Hematopoietic multipotent progenitor cell (in vitro differentiated cells): Measurements from ENCODE around the gene BCAR3. TPM values are rescaled to one million over a fixed set of nuclear protein-coding genes. Genes with fewer than 3 reads are reported as not detected.
"Not testable (repeated sequence)": the region's sequence is repeated elsewhere in the genome, so short reads cannot be mapped to it uniquely, and the experiment has no call there.

ENCODE experiments used
- DNase-seq, 3 donors: peaks; one replicate each; pipeline ENCODE4 v3.0.0-alpha.2; 2011 to 2015; ENCODE audit warnings: low read depth in 2 of 3, low spot score in 2 of 3
- total RNA-seq: library from RNA; depleted of rRNA; stranded (reverse); fragments of >200 nt; gene quantifications from one replicate; pipeline ENCODE4 v1.2.3, GENCODE V29; 2012

Gene BCAR3
- total RNA-seq, 1 donor: 1.1 TPM

DNA sequence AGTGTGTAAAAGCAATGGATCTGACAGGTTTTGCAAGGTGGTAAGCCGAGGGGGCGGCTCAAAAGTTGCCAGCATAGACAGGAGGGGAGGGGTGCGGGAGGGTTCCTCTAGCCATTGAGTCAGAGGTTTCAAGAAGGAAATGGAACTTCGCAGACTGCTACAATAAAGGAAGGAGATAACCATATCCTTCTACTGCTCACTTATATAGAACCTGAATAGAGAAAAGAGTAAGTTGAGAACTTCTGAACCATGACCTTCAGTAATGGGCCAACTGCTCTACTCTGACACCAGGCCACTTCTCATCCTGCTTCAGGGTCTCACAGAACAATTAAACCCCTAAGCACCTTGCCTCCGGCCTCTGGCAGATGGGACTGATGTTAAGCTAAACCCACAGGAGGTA, 26.3 kb upstream of the BCAR3 start:
- DNase-seq: no peak

DNA sequence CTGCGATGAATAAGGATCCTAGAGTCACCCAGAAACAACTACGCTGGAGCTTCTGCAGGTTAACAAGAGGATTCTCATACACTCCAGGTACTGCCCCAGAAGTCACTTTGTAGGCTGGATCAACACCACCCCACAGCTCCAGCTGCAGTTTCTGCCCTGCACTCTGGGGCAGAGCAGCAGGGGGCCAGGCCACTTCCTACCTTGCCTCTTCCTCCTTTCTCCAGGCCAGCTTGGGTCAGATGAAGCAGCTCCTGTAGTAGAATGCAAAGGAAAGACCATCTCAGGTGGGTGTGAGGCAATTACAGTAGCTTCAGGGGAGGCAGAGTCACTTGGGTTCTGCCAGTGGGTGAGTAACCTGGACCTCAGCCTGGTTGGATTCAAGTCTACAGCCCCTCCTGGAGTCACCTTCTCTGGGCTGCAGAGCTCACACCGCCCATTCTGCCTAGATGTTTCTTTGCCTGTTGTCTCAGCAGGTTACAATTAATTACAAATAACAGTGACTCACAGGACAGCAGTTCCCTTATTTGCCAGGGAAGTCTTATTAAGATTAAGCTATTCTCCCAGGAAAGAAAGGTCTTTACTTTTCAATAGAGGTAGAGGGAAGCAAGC, 24.4 kb upstream of the BCAR3 start:
- DNase-seq: no peak

DNA sequence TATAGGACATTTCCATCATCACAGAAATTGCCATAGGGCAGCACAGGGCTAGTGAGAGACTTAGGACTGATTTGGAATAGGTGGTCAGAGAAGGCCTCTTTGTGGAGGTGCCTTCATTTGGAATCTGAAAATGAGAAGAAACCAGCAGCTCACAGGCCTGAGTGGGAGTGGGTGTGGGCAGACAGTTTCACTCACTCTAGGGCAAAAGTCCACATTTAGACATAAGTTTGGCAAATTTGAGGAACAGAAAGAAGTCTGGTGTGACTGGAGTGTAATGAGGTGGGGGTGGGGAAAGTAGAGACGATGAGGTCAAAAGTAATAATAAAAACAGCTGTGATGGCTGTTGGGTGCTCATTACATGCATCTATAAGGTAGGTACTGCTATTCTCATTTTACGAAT, 22.4 kb upstream of the BCAR3 start:
- DNase-seq: no peak

DNA sequence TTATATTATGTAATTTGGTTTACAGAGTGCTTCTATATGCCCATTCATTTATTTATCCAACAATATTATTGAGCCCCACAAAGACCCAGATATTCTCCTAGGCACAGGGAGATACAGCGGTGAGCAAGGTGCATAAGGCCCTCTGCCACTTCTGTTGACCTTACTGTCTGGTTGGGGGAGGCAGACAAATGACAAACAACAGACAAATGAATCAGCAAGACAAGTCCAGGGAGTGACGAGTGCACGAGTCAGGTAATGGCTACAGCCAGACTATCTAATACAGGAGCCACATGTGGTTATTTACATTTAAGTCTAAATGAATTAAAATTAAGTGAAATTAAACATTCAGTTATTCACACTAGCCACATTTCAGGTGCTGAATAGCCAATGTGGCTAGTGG, 22.0 kb upstream of the BCAR3 start:
- no peak for DNase-seq

DNA sequence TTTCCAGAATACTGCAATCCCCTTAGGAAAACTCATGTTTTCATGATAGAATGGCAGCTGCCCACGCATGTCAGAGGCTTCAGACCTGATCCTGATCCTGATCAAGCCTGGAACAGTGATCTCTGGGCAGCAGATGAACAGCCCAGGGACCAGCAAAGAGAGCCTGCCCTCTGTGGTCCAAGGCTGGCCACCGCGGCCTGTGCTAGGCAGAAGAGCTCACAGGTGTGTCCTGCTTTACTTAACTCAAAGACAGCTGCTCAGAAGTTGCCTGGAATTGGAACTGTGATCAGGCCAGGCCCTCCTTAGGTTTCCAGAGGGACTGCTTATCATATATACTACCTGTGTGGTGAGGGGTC, 21.2 kb upstream of the BCAR3 start:
- no peak for DNase-seq

DNA sequence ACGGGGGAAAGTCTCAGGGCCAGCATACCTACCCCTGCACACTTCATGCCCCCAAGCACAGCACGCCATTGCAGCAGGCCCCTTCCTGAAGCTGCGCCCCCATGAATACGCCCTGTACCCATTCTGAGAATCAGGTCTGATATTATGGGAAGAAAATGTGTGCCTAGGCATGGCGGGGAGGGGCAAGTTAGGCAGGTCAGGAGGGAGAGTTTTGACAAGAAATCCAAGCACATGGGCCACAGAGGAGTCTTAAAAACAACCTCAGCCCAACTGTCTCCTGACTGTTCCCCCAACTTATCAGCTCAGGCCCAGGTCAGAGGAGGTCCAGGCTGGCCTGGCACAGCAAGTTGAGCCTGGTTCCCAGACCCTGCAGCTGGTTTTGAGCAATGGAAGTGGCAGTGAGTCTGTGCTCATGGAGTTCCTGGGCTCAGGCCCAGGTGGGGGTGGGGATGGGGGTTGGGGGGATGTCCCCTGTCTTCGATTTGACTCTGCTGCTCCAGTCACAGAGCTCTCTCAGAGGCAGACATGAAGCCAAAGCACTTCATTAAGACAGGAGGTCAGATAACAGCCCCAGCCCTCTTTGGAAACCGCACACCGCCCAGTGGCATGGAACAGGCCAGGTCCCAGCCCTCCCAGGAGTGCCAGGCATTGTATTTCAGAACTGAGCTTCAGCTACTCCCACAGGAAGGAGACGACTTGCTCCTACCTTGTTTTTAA, 20.6 kb upstream of the BCAR3 start:
- DNase-seq: no peak

DNA sequence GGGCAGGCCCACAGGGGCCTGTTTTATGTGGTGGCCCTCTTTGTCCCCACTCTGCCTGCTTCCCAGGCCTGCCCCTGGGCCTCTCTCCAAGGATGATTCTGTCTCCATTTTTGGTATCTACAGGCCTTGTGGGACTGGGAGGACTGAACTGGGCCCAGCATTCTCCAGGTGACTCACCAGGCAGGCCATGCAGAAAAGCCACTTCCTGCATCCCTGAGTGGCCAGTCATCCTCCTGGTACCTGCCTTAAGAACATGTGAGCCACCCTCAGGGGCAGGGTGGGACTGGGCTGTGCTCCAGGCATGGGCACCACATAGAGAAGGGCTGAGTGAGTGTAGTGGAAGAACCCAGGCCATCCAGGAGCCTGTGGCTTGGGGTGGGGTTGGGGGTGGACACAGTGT, 20.0 kb upstream of the BCAR3 start:
- no peak for DNase-seq

DNA sequence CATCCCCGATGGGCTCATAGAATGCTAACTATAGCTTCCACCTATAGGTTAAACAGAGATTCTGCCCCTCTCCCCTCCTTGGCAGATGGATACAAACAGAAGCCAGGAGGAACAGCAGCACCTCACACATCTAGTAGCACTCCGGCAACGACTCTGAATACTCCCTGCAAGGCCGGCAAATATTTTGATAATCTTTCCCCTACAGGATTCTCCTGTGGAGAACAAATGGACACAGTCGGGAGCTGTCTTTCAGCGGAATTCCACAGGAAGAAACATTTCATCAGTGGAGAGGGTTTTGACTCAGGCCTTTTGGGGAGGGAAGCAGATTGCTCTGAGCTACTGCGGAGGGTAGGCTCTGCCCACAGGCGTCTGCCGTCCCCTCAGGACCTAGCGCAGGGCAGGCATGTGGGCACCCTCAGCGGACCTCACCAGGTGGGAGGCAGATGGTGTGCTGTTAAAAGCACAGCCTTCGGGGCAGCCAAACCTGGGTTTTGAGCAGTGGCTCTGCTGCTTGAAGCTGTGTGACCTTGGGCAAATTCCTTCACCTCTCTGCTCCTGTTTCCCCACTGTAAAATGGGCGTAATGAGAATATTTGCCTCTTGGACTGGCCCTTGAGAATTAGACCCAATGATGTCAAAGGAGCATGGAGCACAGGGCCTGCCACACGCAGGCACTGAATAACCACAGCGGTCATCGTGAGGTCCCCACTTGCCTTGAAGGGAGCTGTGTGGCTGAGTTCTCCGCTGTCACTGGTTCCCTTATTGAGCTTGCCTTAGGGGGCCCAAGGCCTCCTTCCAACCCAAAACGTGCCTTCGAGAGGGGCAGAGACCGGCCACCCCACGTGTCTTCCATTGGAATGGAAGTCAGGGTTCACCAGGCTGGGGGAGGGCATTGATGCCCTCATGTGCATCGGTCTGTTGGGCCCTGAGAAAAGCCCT, 19.2 kb upstream of the BCAR3 start:
- DNase-seq: no peak

DNA sequence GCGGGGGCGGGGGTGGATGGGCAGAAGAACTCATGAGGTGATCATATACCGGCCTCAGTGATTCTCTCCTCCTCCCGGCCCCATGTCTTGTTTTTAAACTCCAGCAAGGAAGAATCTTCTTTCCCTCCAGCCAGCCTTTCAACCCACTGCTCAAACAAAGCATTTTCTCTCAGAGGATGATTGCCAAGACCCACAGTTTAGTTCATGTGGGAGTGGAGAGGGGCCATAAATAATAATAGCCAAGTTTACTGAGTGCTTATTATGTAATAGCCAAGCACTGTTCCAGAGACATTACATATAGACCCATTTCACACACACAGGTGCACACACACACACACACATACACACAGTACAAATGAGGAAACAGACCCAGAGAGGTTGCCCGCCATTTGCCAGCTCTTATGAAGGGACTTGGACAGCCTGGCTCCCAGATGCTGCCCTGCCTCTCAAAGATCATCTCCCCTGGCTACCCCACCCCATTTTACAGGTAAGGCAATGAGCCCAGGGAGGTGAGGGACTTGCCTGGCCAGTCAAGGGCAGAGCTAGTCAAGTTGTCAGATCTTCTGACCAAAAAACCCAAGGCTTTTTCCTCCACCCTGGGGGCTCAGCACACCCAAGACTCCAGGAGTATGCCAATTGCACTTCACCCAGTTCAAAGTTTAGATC, 18.0 kb upstream of the BCAR3 start:
- DNase-seq: no peak

DNA sequence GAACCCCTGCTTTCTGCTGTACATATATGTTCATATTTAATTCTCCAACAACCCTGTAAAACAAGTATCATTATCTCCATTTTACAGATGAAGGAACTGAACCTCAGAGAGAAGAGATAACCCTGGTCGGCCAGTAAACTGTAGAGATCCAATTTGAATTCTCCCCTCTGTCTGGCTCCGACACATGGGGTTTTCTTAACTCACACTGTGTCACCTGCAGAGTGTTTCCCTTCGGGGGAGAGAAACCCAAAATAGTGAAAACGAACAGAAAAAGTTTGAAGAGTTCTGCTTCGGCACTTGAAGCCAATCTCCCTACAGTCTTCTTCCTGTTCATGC, 17.4 kb upstream of the BCAR3 start:
- DNase-seq: no peak

DNA sequence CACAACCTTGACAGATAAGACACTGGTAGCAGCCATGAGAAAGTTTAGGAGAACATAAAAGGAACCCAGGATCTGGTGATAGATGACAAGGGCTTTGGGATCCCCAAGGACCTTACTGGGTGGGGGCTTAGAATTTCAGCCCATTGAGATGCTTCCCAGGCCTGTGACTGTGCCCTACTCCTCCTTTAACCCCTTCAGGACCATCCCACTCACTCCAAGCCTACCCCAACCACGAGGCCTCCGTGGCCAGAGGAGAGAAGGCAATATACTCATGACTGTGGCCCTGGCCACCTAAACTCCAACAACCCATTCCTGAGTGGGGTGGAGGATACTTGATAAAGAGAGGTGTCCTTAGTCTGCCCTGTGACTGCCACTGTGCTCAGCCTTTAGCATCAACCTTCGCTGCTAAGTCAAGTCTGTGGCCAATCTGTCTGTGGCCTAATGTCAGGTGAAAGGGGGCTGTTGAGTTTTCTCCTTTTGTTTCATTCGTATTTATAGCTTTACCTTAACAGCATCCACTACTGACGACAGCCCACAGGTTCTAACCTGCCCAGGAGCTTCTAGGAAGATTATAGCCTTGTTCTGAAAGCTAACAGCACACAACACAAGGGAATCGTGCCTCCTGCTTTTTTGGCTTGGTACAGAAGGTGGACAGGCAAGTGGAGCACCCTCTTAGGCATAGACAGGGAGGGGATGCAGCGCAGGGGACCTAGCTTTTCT, 16.9 kb upstream of the BCAR3 start:
- DNase-seq: no peak

DNA sequence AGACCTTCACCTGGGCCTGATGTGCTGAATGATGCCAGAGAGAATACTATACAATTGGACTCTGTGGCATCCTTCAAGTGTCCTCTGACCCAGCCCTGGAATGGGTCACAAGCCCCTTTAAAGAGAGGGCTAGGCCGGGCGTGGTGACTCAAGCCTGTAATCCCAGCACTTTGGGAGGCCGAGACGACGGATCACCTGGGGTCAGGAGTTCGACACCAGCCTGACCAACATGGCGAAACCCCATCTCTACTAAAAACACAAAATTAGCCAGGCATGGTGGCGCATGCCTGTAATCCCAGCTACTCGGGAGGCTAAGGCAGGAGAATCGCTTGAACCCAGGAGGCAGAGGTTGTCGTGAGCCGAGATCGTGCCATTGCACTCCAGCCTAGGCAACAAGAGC, 15.9 kb upstream of the BCAR3 start:
- not testable (repeated sequence) for DNase-seq

DNA sequence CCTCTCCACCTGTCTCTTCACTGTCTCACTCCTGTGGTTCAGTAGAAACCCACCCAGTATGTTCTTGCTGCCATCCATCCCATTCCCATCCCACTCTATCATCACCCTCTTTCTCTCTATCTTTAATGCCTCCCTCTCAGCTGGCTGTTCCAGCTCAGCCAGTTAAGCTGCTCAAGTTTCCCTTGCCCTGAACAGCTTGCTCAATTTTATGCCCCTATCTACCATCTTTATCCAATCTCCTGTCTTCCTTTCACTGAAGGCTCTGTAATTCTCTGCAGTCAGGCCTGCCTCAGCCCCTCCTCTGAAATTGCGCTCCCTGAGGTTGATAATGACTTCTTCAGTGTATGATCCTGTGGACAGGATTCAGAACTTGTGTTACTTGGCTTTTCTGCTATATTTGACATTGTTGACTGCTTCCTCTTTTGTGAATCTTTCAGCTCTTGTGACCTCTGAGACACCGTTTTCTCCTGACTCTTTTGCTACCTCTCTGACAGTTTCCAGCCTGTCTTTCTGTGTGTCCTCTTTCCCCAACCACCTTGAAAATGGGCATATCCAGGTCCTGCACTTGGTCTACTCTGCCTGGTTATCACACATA, 13.9 kb upstream of the BCAR3 start:
- DNase-seq: peak in 1 of 3 donors; percentile 59

DNA sequence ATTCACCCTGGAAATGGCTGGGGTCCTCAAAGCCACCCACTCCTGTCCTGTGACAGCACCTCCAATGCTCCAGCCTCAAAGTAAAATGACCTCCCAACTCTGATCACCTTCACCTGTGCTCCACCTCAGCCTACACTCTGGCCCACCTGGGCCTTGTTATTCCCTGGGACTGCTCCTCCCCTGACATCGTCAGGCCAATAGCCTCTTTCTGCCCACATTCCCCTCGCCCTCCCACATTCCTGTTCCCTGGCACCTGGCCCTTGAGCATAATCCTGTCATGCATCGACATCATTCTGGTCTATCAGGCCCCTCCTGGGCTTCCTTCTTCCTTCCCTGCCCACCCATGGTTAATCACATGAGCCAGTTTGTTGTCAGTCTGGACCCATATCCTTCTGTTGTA, 13.2 kb upstream of the BCAR3 start:
- DNase-seq: no peak

DNA sequence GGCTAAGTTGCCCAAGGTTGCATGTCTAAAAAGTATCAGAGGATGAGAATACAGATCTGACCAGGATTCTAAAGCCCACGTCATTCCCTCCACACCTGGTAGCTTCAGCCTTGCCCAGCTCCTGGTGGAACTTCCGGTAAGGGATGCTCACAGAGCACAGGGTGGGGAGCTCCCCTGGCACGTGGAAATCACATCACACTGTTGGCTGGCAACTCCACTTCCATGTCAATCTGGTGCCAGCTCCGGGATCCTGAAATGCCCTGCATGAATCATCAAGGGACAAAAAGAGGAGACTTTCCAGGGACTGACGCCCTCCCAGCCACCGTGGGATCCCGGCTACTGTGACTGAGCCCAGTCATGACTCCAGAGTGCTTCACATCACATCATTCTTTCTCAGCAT, 12.4 kb upstream of the BCAR3 start:
- DNase-seq: no peak

DNA sequence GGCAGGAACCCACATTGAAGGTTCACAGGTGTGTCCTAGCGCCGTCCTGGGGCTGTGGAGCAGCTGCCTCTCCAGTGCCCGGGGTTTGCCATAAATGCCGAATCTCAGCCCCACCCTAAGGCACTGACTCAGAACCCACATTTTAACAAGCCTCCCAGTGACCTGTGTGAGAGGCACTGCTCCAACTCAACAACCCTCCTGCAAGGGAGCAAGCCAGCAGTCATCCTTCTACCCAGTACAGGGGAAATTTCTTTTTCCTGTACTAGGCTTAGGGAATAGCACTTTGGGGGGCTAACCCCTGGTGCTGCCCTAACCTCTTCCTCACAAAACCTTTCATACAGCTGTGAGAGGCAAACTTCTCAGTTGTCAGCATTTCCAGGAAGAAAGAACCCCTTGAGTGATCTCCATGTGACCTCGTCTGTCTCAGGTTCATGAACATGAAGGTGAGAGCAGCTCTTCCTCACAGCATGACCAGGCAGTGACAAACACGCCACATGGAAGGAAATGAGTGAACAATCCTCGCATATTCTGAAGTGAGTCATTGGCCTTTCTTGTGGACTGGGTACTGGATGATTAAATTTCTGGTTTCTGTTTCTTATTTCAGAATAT, 11.4 kb upstream of the BCAR3 start:
- DNase-seq: peak in 2 of 3 donors; percentile 30 to 56

DNA sequence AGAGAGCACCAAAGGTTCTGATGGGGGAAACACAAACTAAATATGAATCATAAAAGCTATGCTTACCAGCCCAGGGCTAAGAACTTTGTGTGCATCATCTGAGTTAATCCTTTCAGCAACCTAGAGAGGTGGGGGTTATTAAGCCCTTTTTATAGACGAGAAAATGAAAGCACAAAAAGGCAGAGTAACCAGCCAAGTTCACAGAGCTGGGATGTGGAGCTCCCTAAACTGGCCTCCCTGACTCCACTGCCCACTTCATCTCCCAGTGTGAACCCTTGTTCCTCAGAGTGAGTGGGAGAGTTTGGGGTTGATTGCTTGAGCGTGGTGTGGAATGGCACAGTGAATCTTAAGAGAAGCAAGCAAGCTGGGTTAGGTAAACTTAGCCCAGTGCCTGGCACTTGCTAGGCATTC, 10.8 kb upstream of the BCAR3 start:
- DNase-seq: no peak

DNA sequence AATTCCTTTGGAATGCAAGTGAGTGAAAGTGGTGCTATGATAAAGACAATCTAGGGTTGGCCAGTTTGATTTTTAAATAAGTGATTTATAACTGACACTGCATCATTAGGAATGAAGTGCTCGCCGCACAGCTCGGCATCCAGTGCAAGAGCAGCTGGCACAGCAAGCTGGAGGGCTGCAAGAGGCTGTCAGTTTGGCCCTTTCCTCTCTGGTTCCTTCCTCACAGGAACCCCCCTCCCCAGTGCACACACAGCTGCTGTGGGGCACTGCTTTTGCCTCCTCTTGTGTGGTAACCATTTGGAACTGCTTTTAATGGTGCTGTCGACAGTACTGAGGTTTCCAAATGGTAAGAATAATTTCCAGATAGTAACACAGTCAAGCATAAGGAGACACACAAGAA, 10.4 kb upstream of the BCAR3 start:
- DNase-seq: peak in 1 of 3 donors; percentile 54

DNA sequence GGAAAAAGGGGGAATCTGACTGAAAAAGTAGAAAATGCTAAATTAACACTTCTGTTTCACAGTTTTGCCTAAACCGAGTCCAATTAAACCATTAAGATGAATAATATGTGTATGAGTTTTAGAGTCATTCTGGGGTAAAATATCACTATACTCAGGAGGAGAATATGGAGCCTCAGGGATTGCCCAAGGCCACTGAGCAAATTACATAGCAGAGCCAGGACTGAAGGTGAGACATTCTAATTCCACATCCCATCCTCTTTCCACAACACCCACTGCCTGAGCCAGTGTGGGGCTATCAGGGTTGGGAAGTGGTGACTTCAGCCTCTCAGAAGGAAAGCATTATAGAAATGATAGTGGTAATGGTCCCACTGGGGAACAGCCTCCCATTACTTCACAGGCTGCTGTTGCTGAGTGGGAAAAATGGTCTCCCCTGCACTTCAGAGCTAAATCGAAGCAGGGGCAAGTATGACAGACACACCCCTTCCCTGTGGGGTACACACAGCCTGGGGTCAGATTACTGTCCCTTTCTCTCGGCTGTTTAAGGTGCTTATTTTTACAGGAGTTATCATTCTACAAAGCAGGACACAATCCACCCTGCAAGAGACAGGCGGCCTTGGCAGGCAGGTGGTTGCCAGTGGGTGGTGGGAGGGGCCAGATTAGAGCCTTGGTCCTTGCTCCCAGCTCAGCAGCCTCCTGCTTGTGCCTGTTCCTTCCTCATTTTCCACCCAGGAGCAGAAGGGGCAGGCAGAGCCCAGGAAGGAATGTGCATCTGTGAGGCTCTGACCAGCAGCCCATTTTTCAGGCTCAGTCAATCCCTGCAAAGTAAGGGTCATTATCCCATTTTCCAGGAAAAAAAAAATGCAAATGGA, 9.5 kb upstream of the BCAR3 start:
- no peak for DNase-seq
